ENCODE measurements around the gene MBP.
"Not testable (repeated sequence)": the region's sequence is repeated elsewhere in the genome, so short reads cannot be mapped to it uniquely, and the experiment has no call there.

The MBP gene

GRCh38 chr18:76955524-76956170 lies 176.9 kb downstream of the MBP start:
- no peak for DNase-seq (ENCODE audit: low read depth in 1 of 2, low spot score in 1 of 2)

GRCh38 chr18:76953583-76954233 lies 178.9 kb downstream of the MBP start:
- DNase-seq (ENCODE audit: low read depth in 1 of 2, low spot score in 1 of 2): no peak

- DNase-seq (ENCODE audit: low read depth in 1 of 2, low spot score in 1 of 2): no peak
Measured at GRCh38 chr18:76953156-76953555, 179.4 kb downstream of the MBP start.

GRCh38 chr18:76952747-76953146 lies 179.8 kb downstream of the MBP start:
- no peak for DNase-seq (ENCODE audit: low read depth in 1 of 2, low spot score in 1 of 2)

GRCh38 chr18:76951456-76952247 lies 180.9 kb downstream of the MBP start:
- no peak for DNase-seq (ENCODE audit: low read depth in 1 of 2, low spot score in 1 of 2)

- no peak for DNase-seq (ENCODE audit: low read depth in 1 of 2, low spot score in 1 of 2)
Measured at GRCh38 chr18:76948345-76948744, 184.2 kb downstream of the MBP start.

- not testable (repeated sequence) for DNase-seq (ENCODE audit: low read depth in 1 of 2, low spot score in 1 of 2)
Measured at GRCh38 chr18:76944346-76944745, 188.2 kb downstream of the MBP start.

- DNase-seq (ENCODE audit: low read depth in 1 of 2, low spot score in 1 of 2): no peak
Measured at GRCh38 chr18:76943542-76944339, 188.8 kb downstream of the MBP start.

- no peak for DNase-seq (ENCODE audit: low read depth in 1 of 2, low spot score in 1 of 2)
Measured at GRCh38 chr18:76941284-76941683, 191.3 kb downstream of the MBP start.

GRCh38 chr18:76938619-76939018 lies 194.0 kb downstream of the MBP start:
- DNase-seq (ENCODE audit: low read depth in 1 of 2, low spot score in 1 of 2): no peak

GRCh38 chr18:76937597-76937996 lies 195.0 kb downstream of the MBP start:
- no peak for DNase-seq (ENCODE audit: low read depth in 1 of 2, low spot score in 1 of 2)

- DNase-seq (ENCODE audit: low read depth in 1 of 2, low spot score in 1 of 2): no peak
Measured at GRCh38 chr18:76936877-76937276, 195.7 kb downstream of the MBP start.

GRCh38 chr18:76935722-76936337 lies 196.8 kb downstream of the MBP start:
- no peak for DNase-seq (ENCODE audit: low read depth in 1 of 2, low spot score in 1 of 2)

GRCh38 chr18:76932026-76932819 lies 200.4 kb downstream of the MBP start:
- DNase-seq (ENCODE audit: low read depth in 1 of 2, low spot score in 1 of 2): no peak

GRCh38 chr18:76931171-76931570 lies 201.4 kb downstream of the MBP start:
- DNase-seq (ENCODE audit: low read depth in 1 of 2, low spot score in 1 of 2): no peak

Measured in activated T-helper 1 cell treated with anti-CD3 and anti-CD28 coated beads, Interleukin-2, amount 50 U/mL, for 16 hours (primary cell).